ENCODE data around the gene KDM6B. TPM values are rescaled to one million over a fixed set of nuclear protein-coding genes. Genes with fewer than 3 reads are reported as not detected.

KDM6B gene
- total RNA-seq, 1 donor from 2014 or later = 52.9 TPM

DNA sequence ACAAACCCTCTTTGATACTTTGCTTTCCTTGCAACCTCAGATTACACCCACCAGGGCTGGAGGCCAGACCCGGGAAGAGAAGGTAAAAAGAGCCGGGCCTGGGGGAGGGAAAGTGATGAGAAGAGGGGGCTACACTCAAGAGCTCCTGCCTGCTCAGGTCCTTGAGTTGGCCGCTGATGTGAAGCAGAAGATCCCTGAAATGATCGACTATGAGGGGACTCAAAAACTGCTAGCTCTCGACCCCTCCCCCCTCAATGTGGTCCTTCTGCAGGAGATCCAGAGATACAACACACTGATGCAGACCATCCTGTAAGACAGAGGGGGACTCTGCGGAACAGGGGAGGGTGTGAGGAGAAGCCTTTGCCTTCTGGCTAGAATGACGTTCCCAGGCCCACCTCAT lies 2.8 kb upstream of the KDM6B start:
- Mint-ChIP-seq H3K4me1 (ENCODE audit: unreplicated experiment) (peaks cover 16% of the 10 kb centered on the region), H3K27ac (ENCODE audit: unreplicated experiment) (no peak overlapping the region), H3K4me3 (ENCODE audit: unreplicated experiment) (no peak overlapping the region), H3K9me3 (ENCODE audit: unreplicated experiment) (no peaks in the 10 kb centered on the region), H3K27me3 (ENCODE audit: unreplicated experiment) (peaks cover 36% of the 10 kb centered on the region), H3K36me3 (ENCODE audit: unreplicated experiment) (no peaks in the 10 kb centered on the region)
- TF ChIP-seq, protein P1, sequence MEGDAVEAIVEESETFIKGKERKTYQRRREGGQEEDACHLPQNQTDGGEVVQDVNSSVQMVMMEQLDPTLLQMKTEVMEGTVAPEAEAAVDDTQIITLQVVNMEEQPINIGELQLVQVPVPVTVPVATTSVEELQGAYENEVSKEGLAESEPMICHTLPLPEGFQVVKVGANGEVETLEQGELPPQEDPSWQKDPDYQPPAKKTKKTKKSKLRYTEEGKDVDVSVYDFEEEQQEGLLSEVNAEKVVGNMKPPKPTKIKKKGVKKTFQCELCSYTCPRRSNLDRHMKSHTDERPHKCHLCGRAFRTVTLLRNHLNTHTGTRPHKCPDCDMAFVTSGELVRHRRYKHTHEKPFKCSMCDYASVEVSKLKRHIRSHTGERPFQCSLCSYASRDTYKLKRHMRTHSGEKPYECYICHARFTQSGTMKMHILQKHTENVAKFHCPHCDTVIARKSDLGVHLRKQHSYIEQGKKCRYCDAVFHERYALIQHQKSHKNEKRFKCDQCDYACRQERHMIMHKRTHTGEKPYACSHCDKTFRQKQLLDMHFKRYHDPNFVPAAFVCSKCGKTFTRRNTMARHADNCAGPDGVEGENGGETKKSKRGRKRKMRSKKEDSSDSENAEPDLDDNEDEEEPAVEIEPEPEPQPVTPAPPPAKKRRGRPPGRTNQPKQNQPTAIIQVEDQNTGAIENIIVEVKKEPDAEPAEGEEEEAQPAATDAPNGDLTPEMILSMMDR (IDR thresholded peaks at IDR 0.05) = no peak
- DNase-seq (ENCODE audit: extremely low spot score, unreplicated experiment) = no peak

DNA sequence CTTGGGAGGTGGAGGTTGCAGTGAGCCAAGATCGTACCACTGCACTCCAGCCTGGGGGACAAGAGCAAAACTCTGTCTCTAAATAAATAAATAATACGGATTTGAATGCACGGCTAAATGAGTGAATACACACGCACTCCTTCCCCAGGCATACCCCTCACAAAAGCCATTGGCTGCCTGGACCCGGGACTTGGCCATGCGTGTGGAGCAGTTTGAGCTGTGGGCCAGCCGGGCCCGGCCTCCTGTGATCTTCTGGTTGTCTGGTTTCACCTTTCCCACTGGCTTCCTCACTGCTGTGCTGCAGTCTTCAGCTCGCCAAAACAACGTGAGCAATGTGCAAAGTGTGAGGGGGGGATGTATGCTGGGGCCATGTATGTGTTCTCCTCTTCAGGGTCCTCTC lies 1.6 kb upstream of the KDM6B start:
- Mint-ChIP-seq H3K9me3 (ENCODE audit: unreplicated experiment) (no peaks in the 10 kb centered on the region), H3K36me3 (ENCODE audit: unreplicated experiment) (no peaks in the 10 kb centered on the region), H3K27ac (ENCODE audit: unreplicated experiment) (no peak overlapping the region), H3K4me3 (ENCODE audit: unreplicated experiment) (no peak overlapping the region), H3K27me3 (ENCODE audit: unreplicated experiment) (peaks cover 28% of the 10 kb centered on the region), H3K4me1 (ENCODE audit: unreplicated experiment) (peaks cover 26% of the 10 kb centered on the region)
- no peak for DNase-seq (ENCODE audit: extremely low spot score, unreplicated experiment)
- TF ChIP-seq, protein P1 (IDR thresholded peaks at IDR 0.05) = no peak

DNA sequence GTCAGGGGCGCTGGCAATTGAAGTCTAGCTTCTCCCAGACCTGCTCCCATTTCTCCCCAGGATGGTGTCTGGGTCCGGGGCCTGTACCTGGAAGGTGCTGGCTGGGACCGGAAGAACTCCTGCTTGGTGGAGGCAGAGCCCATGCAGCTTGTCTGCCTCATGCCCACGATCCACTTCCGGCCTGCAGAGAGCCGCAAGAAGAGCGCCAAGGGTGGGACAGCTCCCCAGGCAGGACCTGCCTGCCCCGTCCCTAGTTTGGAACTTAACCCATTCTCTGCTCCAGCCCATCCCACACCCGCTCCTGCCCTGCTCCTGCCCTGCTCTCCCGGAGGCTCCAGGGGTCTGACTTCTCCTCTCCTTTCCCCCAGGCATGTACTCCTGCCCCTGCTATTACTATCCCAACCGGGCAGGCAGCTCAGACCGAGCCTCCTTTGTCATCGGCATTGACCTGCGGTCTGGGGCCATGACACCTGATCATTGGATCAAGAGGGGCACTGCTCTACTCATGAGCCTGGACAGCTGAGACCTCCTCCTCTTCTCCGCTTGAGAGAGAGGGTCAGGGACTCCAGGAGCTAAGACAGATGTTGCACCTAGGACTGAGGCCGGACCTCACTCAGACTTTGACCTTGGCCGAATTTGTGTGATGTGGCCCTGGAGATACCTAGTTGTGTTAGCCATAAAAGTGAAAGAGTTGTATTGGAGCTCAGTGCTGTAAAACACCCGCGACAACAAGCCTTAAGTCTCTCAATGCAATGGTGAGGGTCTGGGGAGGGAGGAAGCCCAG lies 814 bp upstream of the KDM6B start:
- DNase-seq (ENCODE audit: extremely low spot score, unreplicated experiment) = no peak
- H3K4me3 Mint-ChIP-seq (ENCODE audit: unreplicated experiment) = peak overlapping the region; percentile 81
- no peaks in the 10 kb centered on the region for H3K36me3 Mint-ChIP-seq (ENCODE audit: unreplicated experiment)
- no peaks in the 10 kb centered on the region for H3K9me3 Mint-ChIP-seq (ENCODE audit: unreplicated experiment)
- H3K4me1 Mint-ChIP-seq (ENCODE audit: unreplicated experiment) = peaks cover 31% of the 10 kb centered on the region
- TF ChIP-seq, protein P1 (IDR thresholded peaks at IDR 0.05) = no peak
- H3K27me3 Mint-ChIP-seq (ENCODE audit: unreplicated experiment) = peaks cover 22% of the 10 kb centered on the region
- peak overlapping the region; percentile 99 for H3K27ac Mint-ChIP-seq (ENCODE audit: unreplicated experiment)

DNA sequence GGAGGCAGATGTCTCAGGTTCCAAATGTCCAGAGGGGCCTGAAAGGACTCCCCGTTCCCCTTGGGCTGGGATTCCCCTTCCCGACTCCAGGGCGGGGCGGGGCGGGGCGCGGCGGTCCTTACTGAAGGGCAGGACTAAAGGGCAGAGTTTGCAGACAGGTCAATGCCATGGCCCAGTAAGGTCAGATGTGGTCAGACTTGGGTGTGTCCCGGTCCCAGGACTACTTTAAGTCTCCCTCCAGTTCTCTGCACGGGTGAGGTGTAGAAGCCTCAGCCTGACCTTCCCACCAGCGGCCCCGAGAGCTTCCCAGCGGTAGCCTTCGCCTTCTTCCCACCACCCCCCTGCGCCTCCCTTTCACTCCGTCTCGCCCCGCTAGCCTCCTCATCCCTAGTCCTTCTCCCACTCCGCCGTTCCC lies 532 bp downstream of the KDM6B start:
- Mint-ChIP-seq H3K4me3 (ENCODE audit: unreplicated experiment) (peak overlapping the region; percentile 81), H3K36me3 (ENCODE audit: unreplicated experiment) (no peaks in the 10 kb centered on the region), H3K9me3 (ENCODE audit: unreplicated experiment) (no peaks in the 10 kb centered on the region), H3K4me1 (ENCODE audit: unreplicated experiment) (peaks cover 43% of the 10 kb centered on the region), H3K27me3 (ENCODE audit: unreplicated experiment) (peaks cover 14% of the 10 kb centered on the region), H3K27ac (ENCODE audit: unreplicated experiment) (peak overlapping the region; percentile 99)
- DNase-seq (ENCODE audit: extremely low spot score, unreplicated experiment) = no peak
- TF ChIP-seq, protein P1 (IDR thresholded peaks at IDR 0.05) = no peak

DNA sequence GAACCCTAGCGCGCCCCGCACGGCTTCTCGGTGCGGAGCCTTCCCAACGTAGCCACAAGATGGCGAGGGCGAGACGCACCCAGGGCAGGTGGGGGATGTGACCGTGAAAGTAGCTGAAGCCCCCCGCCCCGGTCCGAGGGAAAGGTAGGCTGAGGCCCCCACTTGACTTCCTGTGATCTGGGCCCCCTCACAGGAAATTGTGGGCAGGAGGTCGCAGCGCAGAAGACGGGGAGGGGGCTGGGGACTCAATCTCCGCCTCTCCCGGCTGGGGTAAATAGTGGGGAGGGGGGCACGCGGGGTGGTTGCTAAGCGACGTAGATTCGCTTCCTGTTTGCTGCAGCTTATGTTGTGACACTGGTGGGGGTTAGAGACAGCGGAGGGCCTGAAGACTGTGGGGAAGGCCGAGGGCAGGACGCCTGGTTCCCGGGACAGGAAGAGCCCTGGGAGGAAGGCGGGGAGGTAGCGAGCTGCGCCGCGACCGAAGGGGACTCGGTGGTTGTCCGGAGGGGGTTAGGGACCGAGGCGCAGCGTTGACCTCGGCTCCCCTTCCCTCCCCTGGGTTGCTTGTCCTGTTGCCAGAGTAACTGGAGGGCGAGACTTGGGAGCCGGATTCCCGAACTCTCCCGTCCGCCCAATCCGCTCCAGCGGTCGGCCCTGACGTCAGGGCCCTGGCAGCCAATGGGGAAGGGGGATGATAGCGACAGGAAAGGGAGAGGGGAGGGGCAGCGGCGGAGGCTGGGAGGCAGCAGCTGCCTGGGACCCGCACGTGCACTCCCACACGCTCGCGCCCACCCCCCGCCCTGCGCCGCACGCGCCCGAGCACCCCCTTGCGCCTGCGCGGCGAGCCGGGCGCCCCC lies 1.2 kb downstream of the KDM6B start:
- TF ChIP-seq, protein P1 (IDR thresholded peaks at IDR 0.05) = peak; percentile 90
- H3K36me3 Mint-ChIP-seq (ENCODE audit: unreplicated experiment) = no peaks in the 10 kb centered on the region
- no peaks in the 10 kb centered on the region for H3K9me3 Mint-ChIP-seq (ENCODE audit: unreplicated experiment)
- H3K4me1 Mint-ChIP-seq (ENCODE audit: unreplicated experiment) = peaks cover 50% of the 10 kb centered on the region
- peak; percentile 99 for DNase-seq (ENCODE audit: extremely low spot score, unreplicated experiment)
- H3K4me3 Mint-ChIP-seq (ENCODE audit: unreplicated experiment) = peak overlapping the region; percentile 92
- peak overlapping the region; percentile 99 for H3K27ac Mint-ChIP-seq (ENCODE audit: unreplicated experiment)
- H3K27me3 Mint-ChIP-seq (ENCODE audit: unreplicated experiment) = peaks cover 13% of the 10 kb centered on the region

Data from osteocyte (in vitro differentiated cells).